Parathyroid adenoma (tissue), 2 donors: ENCODE measurements around the gene NFKBIZ.

ENCODE experiments used
- H2AFZ ChIP-seq: fragments of 300-600 bp; sonication (generic); one replicate; pipeline ENCODE4 v1.7.0; 2017; ENCODE audit warnings: antibody characterized with exemption, mild to moderate bottlenecking
- H3K27ac ChIP-seq: fragments of 300-600 bp; sonication (generic); one replicate; pipeline ENCODE4 v1.7.0; 2017
- H3K27me3 ChIP-seq: fragments of 300-600 bp; sonication (generic); one replicate; pipeline ENCODE4 v1.7.0; 2017; ENCODE audit warnings: low read length; ENCODE audit not compliant: control insufficient read depth, insufficient read depth
- H3K36me3 ChIP-seq: fragments of 300-600 bp; sonication (generic); one replicate; pipeline ENCODE4 v1.7.0; 2017; ENCODE audit warnings: low read length; ENCODE audit not compliant: control insufficient read depth, insufficient read depth
- H3K4me1 ChIP-seq: fragments of 300-600 bp; sonication (generic); one replicate; pipeline ENCODE4 v1.7.0; 2017; ENCODE audit warnings: control low read depth
- H3K4me2 ChIP-seq: fragments of 300-600 bp; sonication (generic); one replicate; pipeline ENCODE4 v1.7.0; 2017; ENCODE audit warnings: low read length
- H3K4me3 ChIP-seq: fragments of 300-600 bp; sonication (generic); one replicate; pipeline ENCODE4 v1.7.0; 2017; ENCODE audit warnings: low read depth, low read length
- H3K79me2 ChIP-seq: fragments of 300-600 bp; sonication (generic); one replicate; pipeline ENCODE4 v1.7.0; 2017; ENCODE audit warnings: control low read depth
- H3K9ac ChIP-seq: fragments of 300-600 bp; sonication (generic); one replicate; pipeline ENCODE4 v1.7.0; 2017; ENCODE audit warnings: mild to moderate bottlenecking
- H3K9me3 ChIP-seq: fragments of 300-600 bp; sonication (generic); one replicate; pipeline ENCODE4 v1.7.0; 2017; ENCODE audit warnings: low read length; ENCODE audit not compliant: control insufficient read depth
- CTCF ChIP-seq: fragments of 300-600 bp; sonication (generic); IDR thresholded peaks from one replicate; pipeline ENCODE4 v1.7.0; 2017; ENCODE audit warnings: antibody characterized with exemption, mild to moderate bottlenecking
- donor health status: primary hyperparathyroidism.

Gene NFKBIZ

GRCh38 chr3:101803939-101804338 is 45.4 kb upstream of the NFKBIZ start:
- H3K27me3 ChIP-seq, result no peaks in the 10 kb centered on the region
- H3K4me1 ChIP-seq, result no peaks in the 10 kb centered on the region
- no peak overlapping the region for H3K9ac ChIP-seq
- H3K36me3 ChIP-seq, result no peaks in the 10 kb centered on the region
- no peak overlapping the region for H3K4me2 ChIP-seq
- no peak overlapping the region for H3K27ac ChIP-seq
- no peak for TF ChIP-seq CTCF
- H2AFZ ChIP-seq, result no peak overlapping the region
- H3K79me2 ChIP-seq, result peaks cover 4% of the 10 kb centered on the region
- no peak overlapping the region for H3K4me3 ChIP-seq
- no peaks in the 10 kb centered on the region for H3K9me3 ChIP-seq

GRCh38 chr3:101806491-101806890 is 42.8 kb upstream of the NFKBIZ start:
- no peak for TF ChIP-seq CTCF
- Histone ChIP-seq H2AFZ (no peak overlapping the region), H3K79me2 (peaks cover 4% of the 10 kb centered on the region), H3K36me3 (no peaks in the 10 kb centered on the region), H3K9ac (no peak overlapping the region), H3K4me3 (no peak overlapping the region), H3K9me3 (no peaks in the 10 kb centered on the region), H3K4me2 (no peak overlapping the region), H3K27me3 (no peaks in the 10 kb centered on the region), H3K4me1 (no peaks in the 10 kb centered on the region), H3K27ac (no peak overlapping the region)

DNA sequence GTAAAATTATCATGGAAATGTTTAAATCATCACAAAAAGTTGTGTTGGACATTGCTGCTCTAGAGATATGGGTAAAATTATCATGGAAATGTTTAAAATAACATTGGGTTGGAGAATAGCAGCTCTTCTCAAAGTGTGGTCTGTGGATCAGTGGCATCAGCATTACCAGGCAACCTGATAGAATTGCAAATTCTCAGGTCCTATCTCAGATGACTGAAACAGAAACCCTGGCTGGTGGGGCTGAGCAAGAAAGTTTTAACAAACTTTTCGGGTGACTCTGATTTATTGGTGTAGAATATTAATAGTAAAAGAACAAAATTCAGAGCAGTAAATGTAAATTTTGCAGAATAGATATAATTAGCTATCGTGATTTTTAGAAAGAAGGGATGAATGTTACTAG is 41.4 kb upstream of the NFKBIZ start:
- H3K79me2 ChIP-seq, result peaks cover 4% of the 10 kb centered on the region
- no peak overlapping the region for H3K4me2 ChIP-seq
- H3K9ac ChIP-seq, result no peak overlapping the region
- no peak for TF ChIP-seq CTCF
- no peaks in the 10 kb centered on the region for H3K27me3 ChIP-seq
- no peak overlapping the region for H3K27ac ChIP-seq
- H3K4me3 ChIP-seq, result no peak overlapping the region
- H3K4me1 ChIP-seq, result no peaks in the 10 kb centered on the region
- no peaks in the 10 kb centered on the region for H3K36me3 ChIP-seq
- no peaks in the 10 kb centered on the region for H3K9me3 ChIP-seq
- no peak overlapping the region for H2AFZ ChIP-seq

DNA sequence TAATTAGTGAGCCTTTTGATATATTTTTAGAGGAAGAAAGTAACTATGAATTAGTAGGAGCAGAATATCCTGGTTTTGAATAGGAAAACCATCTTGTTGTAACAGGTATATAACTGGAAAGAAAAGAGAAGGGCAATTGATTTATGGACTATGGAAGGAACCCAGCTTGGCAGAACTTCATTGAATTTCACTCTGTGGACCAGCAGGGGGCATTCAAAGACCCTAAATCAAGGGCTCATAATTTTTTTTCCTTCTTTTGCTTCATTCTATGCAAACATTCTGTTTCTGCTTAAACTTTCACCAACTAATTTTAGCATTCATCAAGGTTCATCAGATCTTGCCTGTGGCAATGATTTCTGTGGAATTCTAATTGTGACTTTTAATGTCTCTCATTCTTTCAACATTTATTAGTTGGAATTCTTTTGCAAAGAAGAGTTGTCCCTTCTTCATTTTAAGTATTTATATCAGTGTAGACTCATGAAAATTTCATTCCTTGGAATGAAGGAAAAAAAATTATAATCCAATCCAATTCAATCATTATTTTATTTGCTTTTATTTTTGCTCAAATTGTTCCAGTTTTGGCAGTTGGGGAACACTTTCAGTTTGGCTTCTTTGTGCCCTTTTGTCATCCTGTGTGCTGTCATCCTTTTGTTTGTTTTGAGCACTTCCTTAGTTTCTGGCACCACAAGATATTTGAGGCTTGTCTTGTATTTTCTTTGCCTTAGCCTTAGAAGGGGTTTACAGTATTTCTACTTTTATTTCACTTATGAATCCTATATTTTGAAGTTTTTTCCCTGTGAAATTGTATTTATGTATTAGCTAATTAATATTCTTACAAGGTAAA is 39.9 kb upstream of the NFKBIZ start:
- H3K4me2 ChIP-seq, result no peak overlapping the region
- no peaks in the 10 kb centered on the region for H3K36me3 ChIP-seq
- H3K4me3 ChIP-seq, result no peak overlapping the region
- no peak overlapping the region for H2AFZ ChIP-seq
- H3K9me3 ChIP-seq, result no peaks in the 10 kb centered on the region
- no peaks in the 10 kb centered on the region for H3K27me3 ChIP-seq
- no peak overlapping the region for H3K27ac ChIP-seq
- TF ChIP-seq CTCF, result peak; percentile 59
- no peak overlapping the region for H3K9ac ChIP-seq
- peaks cover 5% of the 10 kb centered on the region for H3K79me2 ChIP-seq
- no peaks in the 10 kb centered on the region for H3K4me1 ChIP-seq

GRCh38 chr3:101810022-101810418 is 39.3 kb upstream of the NFKBIZ start:
- H3K9ac ChIP-seq, result no peak overlapping the region
- no peaks in the 10 kb centered on the region for H3K9me3 ChIP-seq
- H3K27me3 ChIP-seq, result no peaks in the 10 kb centered on the region
- no peak overlapping the region for H3K4me2 ChIP-seq
- no peaks in the 10 kb centered on the region for H3K36me3 ChIP-seq
- TF ChIP-seq CTCF, result no peak
- no peak overlapping the region for H3K4me3 ChIP-seq
- H2AFZ ChIP-seq, result no peak overlapping the region
- H3K27ac ChIP-seq, result no peak overlapping the region
- H3K4me1 ChIP-seq, result no peaks in the 10 kb centered on the region
- H3K79me2 ChIP-seq, result peaks cover 8% of the 10 kb centered on the region
